Right atrium auricular region (tissue), 2 donors: ENCODE results near the gene CLDN5. TPM values are rescaled to one million over a fixed set of nuclear protein-coding genes. Genes with fewer than 3 reads are reported as not detected.

Experiments used
- DNase-seq: peaks from one replicate; pipeline ENCODE4 v3.0.0-alpha.2; 2019; ENCODE audit warnings: low spot score
- H3K27ac ChIP-seq, 2 donors: fragments of 200-600 bp; sonication (generic); 1 replicate in 1 of 2; 2 replicates in 1 of 2; pipeline ENCODE4 v1.5.1; 2016 to 2019
- H3K27me3 ChIP-seq, 2 donors: fragments of 200-600 bp; sonication (generic); one replicate each; pipeline versions ENCODE4 v1.5.1 to v1.6.0; 2017 to 2019
- H3K36me3 ChIP-seq: fragments of 200-600 bp; sonication (generic); one replicate; pipeline ENCODE4 v1.5.1; 2016
- H3K4me1 ChIP-seq, 2 donors: fragments of 200-600 bp; sonication (generic); one replicate each; pipeline versions ENCODE4 v1.5.1 to v1.6.0; 2017 to 2019
- H3K4me3 ChIP-seq, 2 donors: fragments of 200-600 bp; sonication (generic); 1 replicate in 1 of 2; 2 replicates in 1 of 2; pipeline ENCODE4 v1.5.1; 2017 to 2019; ENCODE audit warnings: mild to moderate bottlenecking in 1 of 2, moderate library complexity in 1 of 2
- H3K9me3 ChIP-seq, 2 donors: fragments of 200-600 bp; sonication (generic); one replicate each; pipeline ENCODE4 v1.5.1; 2019
- total RNA-seq, 2 donors: library from RNA; depleted of rRNA; stranded (reverse); fragments of >200 nt; gene quantifications; one replicate each; pipeline ENCODE4 v1.1.0, GENCODE V29; 2016
- TF ChIP-seq, protein P1 (sequence below), 2 donors: fragments of 200-600 bp; sonication (generic); IDR thresholded peaks; one replicate each; pipeline ENCODE4 v1.5.1; 2019; ENCODE audit warnings: antibody characterized with exemption in 2 of 2

Gene CLDN5, protein sequence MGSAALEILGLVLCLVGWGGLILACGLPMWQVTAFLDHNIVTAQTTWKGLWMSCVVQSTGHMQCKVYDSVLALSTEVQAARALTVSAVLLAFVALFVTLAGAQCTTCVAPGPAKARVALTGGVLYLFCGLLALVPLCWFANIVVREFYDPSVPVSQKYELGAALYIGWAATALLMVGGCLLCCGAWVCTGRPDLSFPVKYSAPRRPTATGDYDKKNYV
- total RNA-seq, result 10 to 100 TPM; 16.7 to 44.3 TPM

DNA sequence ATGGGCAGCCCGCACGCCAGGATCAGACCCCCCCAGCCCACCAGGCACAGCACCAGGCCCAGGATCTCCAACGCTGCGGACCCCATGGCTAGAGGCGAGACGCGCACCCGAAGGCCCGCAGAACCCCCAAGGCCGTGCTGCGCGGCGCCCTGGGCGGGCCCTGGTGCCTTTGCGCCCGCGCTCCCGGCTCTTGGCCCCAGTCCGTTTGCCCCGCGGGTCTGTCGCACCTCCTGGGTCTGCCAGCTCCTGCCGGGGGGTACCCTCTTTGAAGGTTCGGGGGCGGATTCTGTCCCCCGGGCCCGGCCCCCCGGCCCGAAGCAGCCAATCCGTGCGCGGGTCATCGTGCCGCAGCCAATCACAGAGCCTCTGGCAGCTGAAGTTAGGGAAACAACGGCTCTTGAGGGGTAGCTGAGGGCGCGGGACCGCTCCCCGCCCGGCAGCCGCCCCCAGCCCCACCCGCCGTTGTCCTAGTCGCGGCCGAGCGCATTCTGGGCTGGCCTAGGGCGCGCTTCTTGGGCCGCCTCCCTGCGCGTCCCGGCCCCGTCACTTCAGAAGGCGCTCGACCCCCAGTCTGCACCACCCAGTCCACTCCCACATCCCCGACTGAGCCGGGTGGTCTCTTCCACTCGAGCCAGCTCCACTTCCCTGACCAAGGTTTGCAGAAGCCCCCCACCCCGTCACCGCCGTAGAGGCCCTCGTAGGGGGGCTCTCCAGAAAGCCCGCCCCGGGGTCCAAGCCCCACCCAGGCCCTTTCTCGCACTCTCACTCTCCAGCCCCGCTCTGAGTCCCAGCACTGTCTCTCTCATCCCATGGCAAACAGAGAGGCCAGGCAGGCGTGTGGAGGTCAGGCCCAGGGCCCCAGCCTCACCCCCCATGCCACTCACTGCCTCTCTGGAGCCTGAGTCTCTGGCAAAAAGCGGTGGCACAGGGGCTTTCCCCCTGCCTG lies at the start of gene CLDN5:
CLDN5 (minus strand) TSS at position 241 of the 946 bp plus-strand sequence; CDS start at position 86, 155 bp downstream.
- peak within 1 kb of the TSS; percentile 39 to 51 for H3K4me3 ChIP-seq
- H3K27me3 ChIP-seq, result peaks cover 0 to 9% of the 10 kb centered on the region in 2 donors

DNA sequence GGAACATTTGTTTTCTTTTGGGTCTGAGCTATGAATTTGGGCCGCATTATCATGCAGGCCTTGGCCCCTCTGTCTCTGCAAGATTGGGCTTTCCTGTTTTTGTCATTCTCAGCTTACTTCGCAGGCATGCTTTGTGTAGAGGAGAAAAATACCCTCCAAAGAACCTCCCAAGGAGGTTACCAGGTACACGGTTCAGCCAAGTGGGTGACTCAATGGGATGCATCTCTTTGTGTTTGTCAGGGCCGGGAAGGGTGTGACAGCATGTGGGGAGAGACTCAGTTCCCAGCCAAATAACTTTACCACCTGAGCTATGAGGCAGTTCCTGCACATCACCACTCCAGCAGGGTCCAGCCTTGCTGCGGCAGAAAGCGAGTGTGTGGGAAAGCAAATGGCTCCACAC lies 47.8 kb upstream of the CLDN5 start:
- Histone ChIP-seq H3K27ac (peak overlapping the region; percentile 5 to 9), H3K36me3 (no peaks in the 10 kb centered on the region), H3K9me3 (no peaks in the 10 kb centered on the region), H3K4me1 (peaks cover 0 to 11% of the 10 kb centered on the region in 2 donors), H3K4me3 (no peak overlapping the region), H3K27me3 (no peaks in the 10 kb centered on the region)
- DNase-seq, result no peak
- TF ChIP-seq, protein P1, sequence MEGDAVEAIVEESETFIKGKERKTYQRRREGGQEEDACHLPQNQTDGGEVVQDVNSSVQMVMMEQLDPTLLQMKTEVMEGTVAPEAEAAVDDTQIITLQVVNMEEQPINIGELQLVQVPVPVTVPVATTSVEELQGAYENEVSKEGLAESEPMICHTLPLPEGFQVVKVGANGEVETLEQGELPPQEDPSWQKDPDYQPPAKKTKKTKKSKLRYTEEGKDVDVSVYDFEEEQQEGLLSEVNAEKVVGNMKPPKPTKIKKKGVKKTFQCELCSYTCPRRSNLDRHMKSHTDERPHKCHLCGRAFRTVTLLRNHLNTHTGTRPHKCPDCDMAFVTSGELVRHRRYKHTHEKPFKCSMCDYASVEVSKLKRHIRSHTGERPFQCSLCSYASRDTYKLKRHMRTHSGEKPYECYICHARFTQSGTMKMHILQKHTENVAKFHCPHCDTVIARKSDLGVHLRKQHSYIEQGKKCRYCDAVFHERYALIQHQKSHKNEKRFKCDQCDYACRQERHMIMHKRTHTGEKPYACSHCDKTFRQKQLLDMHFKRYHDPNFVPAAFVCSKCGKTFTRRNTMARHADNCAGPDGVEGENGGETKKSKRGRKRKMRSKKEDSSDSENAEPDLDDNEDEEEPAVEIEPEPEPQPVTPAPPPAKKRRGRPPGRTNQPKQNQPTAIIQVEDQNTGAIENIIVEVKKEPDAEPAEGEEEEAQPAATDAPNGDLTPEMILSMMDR (IDR thresholded peaks at IDR 0.05), result no peak

More for the DNA sequence above, at the start of gene CLDN5:
- H3K4me1 ChIP-seq, result peaks cover 0 to 34% of the 10 kb centered on the region in 2 donors
- TF ChIP-seq, protein P1 (IDR thresholded peaks at IDR 0.05), result no peak
- no peak for DNase-seq
- H3K27ac ChIP-seq, result peak within 1 kb of the TSS; percentile 76 to 78
- no peaks in the 10 kb centered on the region for H3K36me3 ChIP-seq
- H3K9me3 ChIP-seq, result no peaks in the 10 kb centered on the region

DNA sequence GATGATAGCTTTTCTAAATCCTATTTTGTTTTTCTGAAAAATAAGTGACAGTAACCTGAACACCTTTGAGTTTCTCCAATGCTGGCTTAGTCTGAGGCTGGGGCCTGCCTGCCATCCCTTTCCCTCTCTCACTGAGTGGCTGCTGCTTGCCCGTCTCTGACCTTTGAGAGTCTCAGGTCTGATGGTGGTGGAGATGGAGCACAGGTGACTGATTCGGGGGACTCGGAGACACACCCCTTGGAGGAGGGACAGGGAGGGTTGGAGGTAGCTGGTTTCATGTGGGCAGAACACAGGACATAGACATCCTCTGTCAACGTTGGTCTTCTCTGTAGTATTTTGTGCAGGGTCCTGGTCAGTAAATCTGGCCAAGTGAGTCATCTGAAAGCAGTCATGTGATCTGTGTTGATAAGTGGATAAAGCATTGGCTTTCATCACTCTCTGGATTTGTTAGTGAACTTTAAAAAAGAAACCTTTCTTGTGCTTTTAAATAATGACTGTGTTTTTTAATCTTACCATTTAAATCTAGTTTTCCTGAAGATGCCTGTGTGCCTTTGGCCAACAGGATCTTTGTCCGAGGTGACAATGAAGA lies 47.1 kb upstream of the CLDN5 start:
- no peak overlapping the region for H3K4me3 ChIP-seq
- no peaks in the 10 kb centered on the region for H3K36me3 ChIP-seq
- H3K27me3 ChIP-seq, result no peaks in the 10 kb centered on the region
- TF ChIP-seq, protein P1 (IDR thresholded peaks at IDR 0.05), result no peak
- H3K9me3 ChIP-seq, result no peaks in the 10 kb centered on the region
- peak overlapping the region in 1 of 2 donors; percentile 9 for H3K27ac ChIP-seq
- peaks cover 0 to 17% of the 10 kb centered on the region in 2 donors for H3K4me1 ChIP-seq
- DNase-seq, result no peak

DNA sequence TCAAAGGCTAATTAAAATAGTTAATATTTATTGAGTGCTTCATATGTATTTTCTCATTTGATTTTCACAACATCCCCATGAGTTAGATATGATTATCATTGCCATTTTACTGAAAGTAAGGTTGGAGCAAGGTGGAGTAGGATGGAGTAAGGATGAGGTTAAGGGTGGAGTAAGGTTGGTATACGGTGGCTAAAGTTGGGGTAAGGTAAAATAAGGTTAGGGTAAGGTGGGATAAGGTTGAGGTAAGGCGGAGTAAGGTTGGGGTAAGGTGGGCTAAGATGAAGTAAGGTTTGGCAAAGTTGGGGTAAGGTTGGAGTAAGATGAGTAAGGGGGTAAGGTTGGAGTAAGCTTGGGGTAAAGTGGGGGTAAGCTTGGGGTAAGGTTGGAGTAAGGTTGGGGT lies 45.8 kb upstream of the CLDN5 start:
- no peak for DNase-seq
- H3K27me3 ChIP-seq, result no peaks in the 10 kb centered on the region
- H3K9me3 ChIP-seq, result no peaks in the 10 kb centered on the region
- TF ChIP-seq, protein P1 (IDR thresholded peaks at IDR 0.05), result no peak
- no peak overlapping the region for H3K27ac ChIP-seq
- peaks cover 0 to 20% of the 10 kb centered on the region in 2 donors for H3K4me1 ChIP-seq
- H3K4me3 ChIP-seq, result no peak overlapping the region
- H3K36me3 ChIP-seq, result no peaks in the 10 kb centered on the region

DNA sequence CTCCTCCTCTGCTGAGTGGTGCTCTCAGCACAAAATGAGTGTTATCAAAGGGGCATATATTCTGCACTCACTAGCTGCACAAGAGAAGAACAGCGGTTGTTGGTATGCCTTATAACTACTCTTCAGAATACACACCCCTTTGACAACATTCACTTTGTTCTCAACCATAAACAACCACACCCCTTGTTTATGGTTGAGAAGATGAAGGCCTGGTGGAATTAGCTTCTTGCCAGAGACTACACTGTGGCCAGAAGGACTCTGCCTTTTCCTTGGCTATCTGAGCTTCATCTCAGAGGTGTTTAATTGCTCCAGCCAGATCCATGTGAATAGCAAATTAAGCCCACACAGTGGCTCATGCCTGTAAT lies 45.0 kb upstream of the CLDN5 start:
- TF ChIP-seq, protein P1 (IDR thresholded peaks at IDR 0.05), result no peak
- no peaks in the 10 kb centered on the region for H3K9me3 ChIP-seq
- H3K27me3 ChIP-seq, result no peaks in the 10 kb centered on the region
- no peak overlapping the region for H3K27ac ChIP-seq
- peaks cover 0 to 20% of the 10 kb centered on the region in 2 donors for H3K4me1 ChIP-seq
- DNase-seq, result no peak
- no peaks in the 10 kb centered on the region for H3K36me3 ChIP-seq
- no peak overlapping the region for H3K4me3 ChIP-seq
